SU-DHL-6 (cell line): ENCODE data around the gene GSTM2.

ENCODE experiments used
- H2AFZ ChIP-seq: fragments of 200-600 bp; sonication (generic); 2 replicates; pipeline ENCODE4 v1.6.1; 2014; ENCODE audit warnings: low read depth, mild to moderate bottlenecking, moderate library complexity, mixed read lengths, antibody characterized with exemption, low read length; ENCODE audit not compliant: severe bottlenecking
- H3F3A ChIP-seq: fragments of 200-600 bp; shearing (Covaris generic); 2 replicates; pipeline ENCODE4 v1.6.0; 2016; ENCODE audit warnings: antibody characterized with exemption, mild to moderate bottlenecking; ENCODE audit not compliant: insufficient read depth
- H3K27ac ChIP-seq: fragments of 200-600 bp; sonication (generic); 2 replicates; pipeline ENCODE4 v1.5.1; 2016; ENCODE audit warnings: low read depth, mild to moderate bottlenecking, low read length, moderate library complexity, mixed read lengths
- H3K27me3 ChIP-seq: fragments of 200-600 bp; sonication (generic), shearing (Covaris generic); 2 replicates; pipeline ENCODE4 v1.6.0; 2014; ENCODE audit warnings: mild to moderate bottlenecking, low read length
- H3K36me3 ChIP-seq: fragments of 200-600 bp; sonication (generic); 2 replicates; pipeline ENCODE4 v1.6.1; 2014; ENCODE audit warnings: mild to moderate bottlenecking, low read length, mixed read lengths
- H3K4me2 ChIP-seq: fragments of 300-600, 200-600 bp; shearing (Covaris generic), sonication (generic); 2 replicates; pipeline ENCODE4 v1.6.0; 2014; ENCODE audit warnings: low read length, low read depth, mild to moderate bottlenecking; ENCODE audit not compliant: poor library complexity, severe bottlenecking
- H3K4me3 ChIP-seq: fragments of 200-600 bp; sonication (generic); 2 replicates; pipeline ENCODE4 v1.5.1; 2014; ENCODE audit warnings: antibody characterized with exemption, low read length, mild to moderate bottlenecking, mixed read lengths; ENCODE audit not compliant: insufficient read depth, poor library complexity, severe bottlenecking
- H3K79me2 ChIP-seq: fragments of 200-600 bp; sonication (generic); 2 replicates; pipeline ENCODE4 v1.6.1; 2014; ENCODE audit warnings: mild to moderate bottlenecking, low read length, moderate library complexity; ENCODE audit not compliant: insufficient read depth
- H3K9ac ChIP-seq: fragments of 200-600 bp; sonication (generic); 2 replicates; pipeline ENCODE4 v1.7.0; 2014; ENCODE audit warnings: mild to moderate bottlenecking, low read length
- H3K9me2 ChIP-seq: fragments of 200-600 bp; sonication (generic); replicated peaks from 2 replicates; pipeline ENCODE4 v1.6.1; 2014; ENCODE audit warnings: low read length; ENCODE audit not compliant: insufficient read depth
- H3K9me3 ChIP-seq: fragments of 200-600 bp; sonication (generic); 2 replicates; pipeline ENCODE4 v1.6.1; 2014; ENCODE audit warnings: low read length, mixed read lengths; ENCODE audit not compliant: insufficient read depth
- H4K20me1 ChIP-seq: fragments of 200-600 bp; sonication (generic); 2 replicates; pipeline ENCODE4 v1.6.1; 2014; ENCODE audit warnings: low read depth, mild to moderate bottlenecking, antibody characterized with exemption, low read length, moderate library complexity, mixed read lengths
- CTCF ChIP-seq: fragments of 200-600 bp; sonication (generic); IDR thresholded peaks from one replicate; pipeline ENCODE4 v1.5.1; 2017; ENCODE audit warnings: antibody characterized with exemption, mild to moderate bottlenecking, low read length, moderate library complexity; ENCODE audit not compliant: insufficient read depth, poor library complexity, severe bottlenecking
- EZH2phosphoT487 ChIP-seq: fragments of 200-600 bp; sonication (generic), shearing (Covaris generic); conservative IDR thresholded peaks from 2 replicates; pipeline ENCODE4 v1.6.1; 2018; ENCODE audit warnings: mild to moderate bottlenecking, antibody characterized with exemption, low read length, moderate library complexity, mixed read lengths

The GSTM2 gene

DNA sequence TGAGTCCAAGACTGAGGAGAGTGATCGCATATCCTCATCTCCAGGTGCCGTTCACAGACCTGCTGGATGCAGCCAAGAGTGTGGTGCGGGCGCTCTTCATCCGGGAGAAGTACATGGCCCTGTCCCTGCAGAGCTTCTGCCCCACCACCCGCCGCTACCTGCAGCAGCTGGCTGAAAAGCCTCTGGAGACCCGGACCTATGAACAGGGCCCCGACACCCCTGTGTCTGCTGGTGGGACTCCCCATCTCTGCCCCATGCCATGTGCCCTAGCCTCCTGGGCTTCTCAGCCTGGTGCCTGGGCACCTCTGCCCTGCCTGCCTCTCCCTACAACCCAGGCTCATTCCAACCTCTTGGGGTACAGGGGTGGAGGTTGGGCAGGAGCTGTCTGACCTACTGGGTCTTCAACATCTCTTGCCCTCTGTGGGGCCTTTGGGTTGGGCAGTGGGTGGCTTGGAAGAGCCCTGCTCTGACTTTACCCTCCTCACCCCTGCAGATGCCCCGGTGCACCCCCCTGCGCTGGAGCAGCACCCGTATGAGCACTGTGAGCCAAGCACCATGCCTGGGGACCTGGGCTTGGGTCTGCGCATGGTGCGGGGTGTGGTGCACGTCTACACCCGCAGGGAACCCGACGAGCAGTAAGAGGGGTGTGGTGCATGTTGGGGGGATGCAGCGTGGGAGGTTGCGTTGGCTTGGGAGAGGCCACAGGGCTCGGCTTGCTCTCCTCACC, 41.0 kb upstream of the GSTM2 start:
- H3K27me3 ChIP-seq = no peaks in the 10 kb centered on the region
- H3F3A ChIP-seq = no peaks in the 10 kb centered on the region
- no peaks in the 10 kb centered on the region for H3K9me3 ChIP-seq
- no peak overlapping the region for H3K9ac ChIP-seq
- no peaks in the 10 kb centered on the region for H4K20me1 ChIP-seq
- H3K4me2 ChIP-seq = no peak overlapping the region
- no peaks in the 10 kb centered on the region for H3K36me3 ChIP-seq
- no peak overlapping the region for H2AFZ ChIP-seq
- peaks cover 15% of the 10 kb centered on the region; the same call in 1 of the 2 replicates for H3K79me2 ChIP-seq
- H3K27ac ChIP-seq = no peak overlapping the region
- no peak overlapping the region for H3K4me3 ChIP-seq
- H3K9me2 ChIP-seq = no peaks in the 10 kb centered on the region
- TF ChIP-seq CTCF (no peak), EZH2phosphoT487 (no peak)

- TF ChIP-seq EZH2phosphoT487 = no peak
These were observed 40.0 kb upstream of the GSTM2 start for GRCh38 chr1:109627692-109628399.

DNA sequence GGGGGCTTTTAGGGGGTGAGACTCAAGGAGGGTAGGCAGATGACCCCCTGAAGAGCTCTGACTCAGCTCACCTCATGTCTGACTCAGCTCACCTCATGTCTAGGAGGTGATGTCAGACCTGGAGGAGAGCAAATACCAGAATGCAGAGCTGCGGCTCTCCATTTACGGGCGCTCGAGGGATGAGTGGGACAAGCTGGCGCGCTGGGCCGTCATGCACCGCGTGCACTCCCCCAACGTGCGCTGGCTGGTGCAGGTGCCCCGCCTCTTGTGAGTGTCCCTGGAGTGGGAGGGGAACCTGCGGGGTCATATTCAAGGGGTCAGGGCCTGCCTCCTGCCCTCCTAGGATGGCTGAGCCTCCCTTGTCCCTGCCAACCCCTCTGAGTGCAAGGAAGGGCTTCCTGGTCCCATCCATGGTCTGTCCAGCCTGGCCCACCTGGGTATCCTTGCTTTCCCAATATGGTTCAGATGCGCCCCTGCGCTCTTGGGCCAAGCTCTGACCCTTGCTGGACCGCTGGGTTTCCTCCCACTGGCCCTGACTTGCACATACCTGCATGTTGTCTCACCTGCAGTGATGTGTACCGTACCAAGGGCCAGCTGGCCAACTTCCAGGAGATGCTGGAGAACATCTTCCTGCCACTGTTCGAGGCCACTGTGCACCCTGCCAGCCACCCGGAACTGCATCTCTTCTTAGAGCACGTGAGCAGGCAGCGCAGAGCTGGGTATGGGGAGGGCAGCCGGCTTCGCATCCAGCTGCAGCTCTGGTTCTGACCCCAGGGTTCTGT, 39.1 kb upstream of the GSTM2 start:
- no peaks in the 10 kb centered on the region for H3F3A ChIP-seq
- no peaks in the 10 kb centered on the region for H4K20me1 ChIP-seq
- no peak overlapping the region for H3K27ac ChIP-seq
- H3K36me3 ChIP-seq = no peaks in the 10 kb centered on the region
- 0 out of 2 replicates have a peak, but pooled peaks cover 2% of the 10 kb centered on the region for H3K79me2 ChIP-seq
- H3K9ac ChIP-seq = no peak overlapping the region
- no peak overlapping the region for H2AFZ ChIP-seq
- H3K4me2 ChIP-seq = no peak overlapping the region
- TF ChIP-seq CTCF (no peak), EZH2phosphoT487 (no peak)
- no peaks in the 10 kb centered on the region for H3K27me3 ChIP-seq
- H3K4me3 ChIP-seq = no peak overlapping the region
- no peaks in the 10 kb centered on the region for H3K9me2 ChIP-seq
- no peaks in the 10 kb centered on the region for H3K9me3 ChIP-seq

More at GRCh38 chr1:109627692-109628399, 40.0 kb upstream of the GSTM2 start:
- Histone ChIP-seq H4K20me1 (no peaks in the 10 kb centered on the region), H3K27me3 (no peaks in the 10 kb centered on the region), H3K4me2 (no peak overlapping the region), H3K9me3 (no peaks in the 10 kb centered on the region), H2AFZ (no peak overlapping the region), H3K79me2 (peaks cover 11% of the 10 kb centered on the region; the same call in 1 of the 2 replicates), H3K27ac (no peak overlapping the region), H3K4me3 (no peak overlapping the region), H3K36me3 (no peaks in the 10 kb centered on the region), H3K9me2 (no peaks in the 10 kb centered on the region), H3K9ac (no peak overlapping the region), H3F3A (no peaks in the 10 kb centered on the region)
